Glutamatergic neuron (in vitro differentiated cells): ENCODE measurements around the gene CCDC192. TPM values are rescaled to one million over a fixed set of nuclear protein-coding genes. Genes with fewer than 3 reads are reported as not detected.

Source experiments
- DNase-seq: peaks from one replicate; pipeline ENCODE4 v3.0.0; 2022
- H3K27ac Mint-ChIP-seq: one replicate; pipeline ENCODE4 v1.8.0; 2020; ENCODE audit warnings: mild to moderate bottlenecking, mixed read lengths, inconsistent platforms; ENCODE audit not compliant: unreplicated experiment
- H3K27me3 Mint-ChIP-seq: one replicate; pipeline ENCODE4 v1.8.0; 2020; ENCODE audit warnings: mild to moderate bottlenecking, moderate library complexity, mixed read lengths, inconsistent platforms; ENCODE audit not compliant: unreplicated experiment
- H3K36me3 Mint-ChIP-seq: one replicate; pipeline ENCODE4 v1.8.0; 2020; ENCODE audit warnings: mild to moderate bottlenecking, mixed read lengths, inconsistent platforms; ENCODE audit not compliant: unreplicated experiment
- H3K4me1 Mint-ChIP-seq: one replicate; pipeline ENCODE4 v1.8.0; 2020; ENCODE audit warnings: mild to moderate bottlenecking, low read depth, mixed read lengths, inconsistent platforms; ENCODE audit not compliant: unreplicated experiment
- H3K4me3 Mint-ChIP-seq: one replicate; pipeline ENCODE4 v1.8.0; 2020; ENCODE audit warnings: mild to moderate bottlenecking, mixed read lengths, inconsistent platforms; ENCODE audit not compliant: unreplicated experiment
- H3K9me3 Mint-ChIP-seq: one replicate; pipeline ENCODE4 v1.8.0; 2020; ENCODE audit warnings: mild to moderate bottlenecking, moderate library complexity, mixed read lengths, inconsistent platforms; ENCODE audit not compliant: unreplicated experiment
- CTCF ChIP-seq: fragments of 200-600 bp; sonication (generic); IDR thresholded peaks from one replicate; pipeline ENCODE4 v1.5.0; 2021; ENCODE audit not compliant: partially characterized antibody, unreplicated experiment
- total RNA-seq: library from RNA; stranded (reverse); fragmentation: NEBNext Ultra II Directional; extraction: Animal tissue kit (Norgen Biotek cat#: 25700); gene quantifications from one replicate; pipeline ENCODE4 v1.2.1, GENCODE V29; 2021; ENCODE audit not compliant: unreplicated experiment

Gene CCDC192
- total RNA-seq, 1 donor from 2014 or later: not detected

DNA sequence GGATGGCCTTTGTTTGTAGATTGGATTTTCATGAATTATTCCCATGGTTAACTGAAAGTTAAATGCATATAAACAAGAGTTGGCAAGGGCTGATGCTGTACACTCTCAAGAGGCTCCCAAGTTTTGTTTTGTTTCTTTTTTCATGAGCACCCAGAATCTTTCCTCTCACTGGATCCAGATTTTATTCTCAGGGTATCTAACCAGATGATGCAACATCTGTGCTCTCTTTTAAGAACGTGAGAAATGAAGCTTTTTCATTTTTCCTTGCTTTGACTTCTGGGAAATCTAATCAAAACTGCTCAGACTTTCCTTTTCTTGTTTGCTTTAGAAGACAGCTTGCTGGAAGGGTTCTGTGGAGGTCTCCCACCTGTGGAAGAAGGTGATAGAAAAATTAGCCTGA is 237.7 kb downstream of the CCDC192 start:
- peak overlapping the region; percentile 91 for H3K27ac Mint-ChIP-seq
- no peak overlapping the region for H3K4me3 Mint-ChIP-seq
- TF ChIP-seq CTCF: no peak
- no peak for DNase-seq
- peaks cover 6% of the 10 kb centered on the region for H3K9me3 Mint-ChIP-seq
- H3K4me1 Mint-ChIP-seq: peaks cover 30% of the 10 kb centered on the region
- no peaks in the 10 kb centered on the region for H3K36me3 Mint-ChIP-seq
- no peaks in the 10 kb centered on the region for H3K27me3 Mint-ChIP-seq

DNA sequence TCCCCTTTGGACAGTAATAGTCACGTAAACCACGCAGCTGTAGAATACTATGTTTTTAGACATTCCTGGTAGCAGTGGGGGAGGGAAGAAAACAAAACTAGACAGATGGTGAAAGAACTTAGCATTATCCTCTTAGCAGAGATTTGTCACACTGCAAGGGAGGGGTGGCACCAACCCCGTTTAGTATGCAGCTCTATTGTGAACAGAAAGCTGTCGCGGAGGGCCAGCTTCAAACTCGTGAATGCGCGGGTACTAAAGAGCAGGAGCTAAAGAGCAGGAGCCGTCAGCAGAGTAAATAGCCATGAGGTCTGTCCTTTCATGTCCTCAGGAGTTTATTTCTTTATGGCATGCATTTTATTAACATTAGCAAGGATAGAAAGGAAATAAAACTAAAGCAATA is 238.5 kb downstream of the CCDC192 start:
- peak overlapping the region; percentile 91 for H3K27ac Mint-ChIP-seq
- DNase-seq: peak; percentile 45
- H3K27me3 Mint-ChIP-seq: peaks cover 4% of the 10 kb centered on the region
- peaks cover 6% of the 10 kb centered on the region for H3K9me3 Mint-ChIP-seq
- H3K36me3 Mint-ChIP-seq: no peaks in the 10 kb centered on the region
- peaks cover 36% of the 10 kb centered on the region for H3K4me1 Mint-ChIP-seq
- peak overlapping the region; percentile 81 for H3K4me3 Mint-ChIP-seq
- no peak for TF ChIP-seq CTCF

DNA sequence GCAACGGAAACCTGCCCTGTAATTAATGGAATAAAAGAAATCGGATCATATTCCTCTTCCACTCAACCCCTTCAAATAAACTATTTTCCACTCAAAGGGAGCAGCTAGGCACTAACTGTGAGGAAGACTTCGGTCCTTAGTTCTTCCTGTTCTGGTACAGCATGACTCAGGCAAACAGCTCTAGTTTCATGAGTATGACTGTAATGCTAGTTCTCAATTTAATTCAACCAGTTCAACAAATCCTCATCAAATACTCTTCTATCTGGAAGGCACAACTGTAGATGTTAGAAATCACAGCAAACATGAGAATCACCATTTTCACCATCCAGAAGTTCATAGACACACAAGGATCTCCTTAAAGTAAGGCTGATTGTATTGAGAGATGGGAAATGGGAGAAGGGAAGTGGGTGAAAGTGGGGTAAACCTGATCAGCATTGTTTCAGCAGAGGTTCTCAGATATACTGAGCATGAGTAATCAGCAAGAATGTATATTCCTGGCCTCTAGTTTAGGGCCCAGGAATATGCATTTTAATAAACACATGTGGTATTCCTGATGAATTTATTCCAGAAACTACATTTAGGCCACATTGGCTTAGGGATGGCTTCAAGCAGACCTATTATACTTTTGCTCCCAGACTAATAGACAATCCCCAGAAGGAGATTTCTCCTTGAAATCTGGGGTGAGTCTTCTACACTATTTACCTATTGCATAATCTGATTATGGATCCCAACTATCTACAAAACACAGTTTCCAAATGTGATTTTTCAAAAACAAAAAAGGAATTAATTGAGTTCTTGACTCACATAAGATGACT is 239.3 kb downstream of the CCDC192 start:
- no peak for TF ChIP-seq CTCF
- Mint-ChIP-seq H3K36me3 (no peaks in the 10 kb centered on the region), H3K27ac (peak overlapping the region; percentile 91), H3K27me3 (peaks cover 4% of the 10 kb centered on the region), H3K4me3 (peak overlapping the region; percentile 81), H3K4me1 (peaks cover 43% of the 10 kb centered on the region), H3K9me3 (peaks cover 6% of the 10 kb centered on the region)
- DNase-seq: no peak

DNA sequence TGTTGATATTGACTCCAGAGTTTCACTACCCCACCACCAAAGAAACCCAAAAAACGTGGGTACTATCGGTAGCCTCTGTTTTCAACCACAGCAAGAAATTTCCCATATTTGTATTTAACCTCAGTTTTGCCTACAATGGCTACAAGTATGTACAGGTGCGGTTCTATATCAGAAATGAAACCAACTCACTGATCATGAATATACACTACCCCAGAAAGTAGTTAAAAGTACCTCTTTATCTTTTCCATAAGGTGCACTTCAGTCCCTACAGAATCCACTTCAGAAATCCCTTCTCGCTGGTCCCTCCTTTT is 239.8 kb downstream of the CCDC192 start:
- DNase-seq: no peak
- Mint-ChIP-seq H3K9me3 (peaks cover 6% of the 10 kb centered on the region), H3K36me3 (no peaks in the 10 kb centered on the region), H3K4me3 (no peak overlapping the region), H3K27ac (no peak overlapping the region), H3K4me1 (peaks cover 43% of the 10 kb centered on the region), H3K27me3 (peaks cover 4% of the 10 kb centered on the region)
- no peak for TF ChIP-seq CTCF

DNA sequence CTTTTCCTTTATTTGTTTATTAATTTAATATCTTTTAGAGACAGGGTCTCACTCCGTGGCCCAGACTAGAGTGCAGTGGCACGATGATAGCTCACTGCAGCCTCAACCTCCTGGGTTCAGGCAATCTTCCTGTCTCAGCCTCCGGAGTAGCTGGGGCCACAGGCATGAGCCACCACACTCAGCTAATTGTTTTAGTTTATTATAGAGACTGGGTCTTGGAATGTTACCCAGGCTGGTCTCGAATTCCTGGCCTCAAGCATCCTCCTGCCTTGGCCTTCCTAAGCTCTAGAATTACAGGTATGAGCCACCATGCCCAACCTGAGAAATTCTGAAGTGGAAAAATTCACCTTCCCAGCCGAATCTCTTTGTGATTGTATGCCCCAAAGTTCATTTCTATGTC is 240.9 kb downstream of the CCDC192 start:
- Mint-ChIP-seq H3K4me3 (no peak overlapping the region), H3K27ac (no peak overlapping the region), H3K4me1 (peaks cover 45% of the 10 kb centered on the region), H3K27me3 (peaks cover 4% of the 10 kb centered on the region), H3K36me3 (no peaks in the 10 kb centered on the region), H3K9me3 (peaks cover 6% of the 10 kb centered on the region)
- no peak for DNase-seq
- no peak for TF ChIP-seq CTCF
